Mesothelial cell of epicardium (in vitro differentiated cells): Measurements from ENCODE around the gene ATP8B3. TPM values are rescaled to one million over a fixed set of nuclear protein-coding genes. Genes with fewer than 3 reads are reported as not detected.

Experiments used
- DNase-seq, 2 experiments: peaks; one replicate each; pipeline ENCODE4 v3.0.0; 2021; ENCODE audit warnings: low spot score in 2 of 2; ENCODE audit not compliant: unreplicated experiment in 2 of 2
- H3K27ac Mint-ChIP-seq: 2 replicates; pipeline ENCODE4 v1.8.0; 2021; ENCODE audit warnings: mixed read lengths
- H3K27me3 Mint-ChIP-seq: 2 replicates; pipeline ENCODE4 v1.8.0; 2021; ENCODE audit warnings: low read depth, mixed read lengths
- H3K36me3 Mint-ChIP-seq: 2 replicates; pipeline ENCODE4 v1.8.0; 2021; ENCODE audit warnings: mixed read lengths
- H3K4me1 Mint-ChIP-seq: 2 replicates; pipeline ENCODE4 v1.8.0; 2021; ENCODE audit warnings: mixed read lengths
- H3K4me3 Mint-ChIP-seq: 2 replicates; pipeline ENCODE4 v1.8.0; 2021; ENCODE audit warnings: mild to moderate bottlenecking, moderate library complexity, mixed read lengths
- H3K9me3 Mint-ChIP-seq: 2 replicates; pipeline ENCODE4 v1.8.0; 2021; ENCODE audit warnings: mixed read lengths
- total RNA-seq: library from RNA; stranded (reverse); gene quantifications from 3 replicates; pipeline ENCODE4 v1.2.1, GENCODE V29; 2021
- TF ChIP-seq, protein P1 (sequence below): fragments of 200-600 bp; sonication (generic); IDR thresholded peaks from one replicate; pipeline ENCODE4 v1.5.0; 2021; ENCODE audit warnings: antibody characterized with exemption; ENCODE audit not compliant: unreplicated experiment

The ATP8B3 gene
- total RNA-seq, 1 donor from 2014 or later, result 2.2 TPM

DNA sequence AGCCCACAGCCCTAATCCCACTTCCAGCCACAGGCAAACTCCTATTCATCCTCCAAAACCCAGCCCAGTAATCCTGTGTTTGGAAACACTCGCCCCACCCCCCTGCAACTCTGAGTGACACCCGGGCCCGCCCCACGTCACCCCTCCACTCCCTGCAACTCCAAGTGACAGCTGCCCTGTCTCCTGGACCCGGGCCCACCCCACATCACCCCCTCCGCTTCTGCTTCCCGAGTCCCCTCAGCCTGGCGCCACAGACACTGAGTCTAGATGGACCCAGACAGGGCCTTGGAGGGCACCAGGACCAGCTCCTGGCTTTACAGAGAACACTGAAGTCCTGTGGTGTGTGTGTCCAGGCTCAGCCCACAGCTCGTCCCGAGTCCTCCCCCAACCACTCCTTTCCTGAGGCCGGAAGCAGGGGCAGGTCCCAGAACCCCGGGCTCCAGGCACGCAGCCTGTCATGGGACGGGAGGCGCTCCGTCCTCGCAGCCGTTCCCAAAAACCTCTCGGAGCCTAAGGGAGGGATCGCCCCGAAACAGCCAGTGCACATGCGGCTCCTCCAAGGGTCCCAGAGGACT is 28.6 kb upstream of the ATP8B3 start:
- H3K36me3 Mint-ChIP-seq, result no peaks in the 10 kb centered on the region
- DNase-seq, result no peak
- no peaks in the 10 kb centered on the region for H3K4me1 Mint-ChIP-seq
- no peak overlapping the region for H3K27ac Mint-ChIP-seq
- no peaks in the 10 kb centered on the region for H3K9me3 Mint-ChIP-seq
- no peaks in the 10 kb centered on the region for H3K27me3 Mint-ChIP-seq
- H3K4me3 Mint-ChIP-seq, result no peak overlapping the region
- TF ChIP-seq, protein P1, sequence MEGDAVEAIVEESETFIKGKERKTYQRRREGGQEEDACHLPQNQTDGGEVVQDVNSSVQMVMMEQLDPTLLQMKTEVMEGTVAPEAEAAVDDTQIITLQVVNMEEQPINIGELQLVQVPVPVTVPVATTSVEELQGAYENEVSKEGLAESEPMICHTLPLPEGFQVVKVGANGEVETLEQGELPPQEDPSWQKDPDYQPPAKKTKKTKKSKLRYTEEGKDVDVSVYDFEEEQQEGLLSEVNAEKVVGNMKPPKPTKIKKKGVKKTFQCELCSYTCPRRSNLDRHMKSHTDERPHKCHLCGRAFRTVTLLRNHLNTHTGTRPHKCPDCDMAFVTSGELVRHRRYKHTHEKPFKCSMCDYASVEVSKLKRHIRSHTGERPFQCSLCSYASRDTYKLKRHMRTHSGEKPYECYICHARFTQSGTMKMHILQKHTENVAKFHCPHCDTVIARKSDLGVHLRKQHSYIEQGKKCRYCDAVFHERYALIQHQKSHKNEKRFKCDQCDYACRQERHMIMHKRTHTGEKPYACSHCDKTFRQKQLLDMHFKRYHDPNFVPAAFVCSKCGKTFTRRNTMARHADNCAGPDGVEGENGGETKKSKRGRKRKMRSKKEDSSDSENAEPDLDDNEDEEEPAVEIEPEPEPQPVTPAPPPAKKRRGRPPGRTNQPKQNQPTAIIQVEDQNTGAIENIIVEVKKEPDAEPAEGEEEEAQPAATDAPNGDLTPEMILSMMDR, result no peak

DNA sequence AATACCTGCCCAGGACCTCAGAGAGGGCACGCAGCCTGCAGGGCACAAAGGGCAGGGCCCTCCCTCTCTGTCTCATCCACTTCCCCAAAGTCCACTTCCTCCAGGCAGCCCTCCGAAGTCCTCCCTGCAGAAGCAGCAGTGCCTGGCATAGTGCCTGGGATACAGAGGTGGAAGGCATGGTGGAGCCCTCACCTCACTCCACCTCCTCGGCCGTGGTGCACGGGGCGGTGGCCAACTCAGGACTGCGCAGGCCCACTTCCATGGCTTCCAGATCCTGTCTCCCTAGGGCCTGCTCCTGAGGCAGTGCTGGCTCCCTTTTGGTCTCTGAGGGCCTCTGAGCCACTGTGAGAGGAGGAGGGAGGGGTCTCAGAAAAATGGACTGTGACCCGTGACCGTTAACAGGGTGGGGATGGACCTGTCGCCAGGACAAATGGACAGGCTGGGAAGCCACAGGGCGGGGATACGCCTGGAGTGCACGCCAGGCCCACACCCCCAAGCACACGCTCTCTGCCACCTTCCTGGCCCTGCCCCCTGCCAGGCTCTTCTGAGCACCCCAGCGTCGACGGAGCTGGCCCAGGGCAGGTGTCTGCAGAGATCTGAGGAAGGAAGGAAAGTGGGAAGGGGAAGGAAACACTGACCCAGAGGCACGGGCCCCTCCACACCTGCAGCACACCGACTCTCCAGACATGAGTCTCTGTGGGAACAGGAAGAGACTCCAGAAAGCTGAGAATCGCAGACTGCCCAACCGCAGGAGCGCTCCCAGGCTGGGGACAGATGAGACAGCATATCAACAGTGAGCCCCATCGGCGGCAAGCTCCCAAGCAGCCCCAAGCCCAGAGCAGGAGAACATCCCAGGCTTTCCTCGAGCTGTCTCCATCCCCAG is 27.8 kb upstream of the ATP8B3 start:
- no peak for DNase-seq
- H3K4me3 Mint-ChIP-seq, result no peak overlapping the region
- H3K9me3 Mint-ChIP-seq, result no peaks in the 10 kb centered on the region
- H3K27ac Mint-ChIP-seq, result no peak overlapping the region
- H3K27me3 Mint-ChIP-seq, result no peaks in the 10 kb centered on the region
- TF ChIP-seq, protein P1, result no peak
- no peaks in the 10 kb centered on the region for H3K4me1 Mint-ChIP-seq
- no peaks in the 10 kb centered on the region for H3K36me3 Mint-ChIP-seq

DNA sequence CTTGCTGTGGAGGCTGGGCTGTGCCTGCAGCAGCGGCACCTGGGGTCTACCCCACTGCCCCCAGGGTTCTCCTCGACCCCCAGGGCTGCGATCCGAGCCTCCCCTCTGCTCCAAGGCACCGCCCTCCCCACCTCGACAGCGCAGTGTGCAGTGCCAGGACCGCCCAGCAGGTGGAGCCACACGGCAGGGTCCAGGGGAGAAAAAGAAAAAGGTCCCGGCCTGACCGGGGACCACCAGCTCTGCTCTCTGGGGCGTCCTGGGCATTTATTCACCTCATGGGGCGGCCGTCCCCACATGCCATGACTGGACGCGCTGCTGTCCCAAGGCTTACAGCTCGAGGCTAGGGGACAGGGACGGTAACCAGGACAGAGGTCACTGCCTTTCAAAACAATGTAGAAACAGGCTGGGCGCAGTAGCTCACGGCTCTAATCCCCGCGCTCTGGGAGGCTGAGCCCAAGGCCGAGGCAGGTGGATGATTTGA is 25.6 kb upstream of the ATP8B3 start:
- Mint-ChIP-seq H3K9me3 (no peaks in the 10 kb centered on the region), H3K4me1 (no peaks in the 10 kb centered on the region), H3K4me3 (no peak overlapping the region), H3K27ac (no peak overlapping the region), H3K36me3 (no peaks in the 10 kb centered on the region), H3K27me3 (no peaks in the 10 kb centered on the region)
- DNase-seq, result peak in 1 of 2 experiments; percentile 80
- TF ChIP-seq, protein P1, result peak; percentile 94

DNA sequence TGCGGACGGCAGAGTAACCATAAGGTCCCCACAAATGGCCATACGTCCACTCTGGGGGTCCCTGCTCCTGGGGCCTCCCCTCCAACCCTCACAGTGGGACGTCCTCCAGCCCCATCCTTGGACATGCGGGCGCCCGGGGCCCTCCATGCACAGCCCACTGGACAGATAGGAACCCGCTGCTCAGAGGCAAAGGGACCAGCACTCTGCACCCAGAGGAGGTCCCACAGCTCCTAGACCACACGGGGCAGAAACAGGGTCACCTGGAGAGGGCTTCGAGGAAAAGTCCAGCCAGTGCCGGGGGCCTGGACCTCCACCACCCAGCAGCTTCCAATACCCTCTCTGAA is 25.1 kb upstream of the ATP8B3 start:
- Mint-ChIP-seq H3K27ac (no peak overlapping the region), H3K9me3 (no peaks in the 10 kb centered on the region), H3K4me1 (no peaks in the 10 kb centered on the region), H3K36me3 (no peaks in the 10 kb centered on the region), H3K27me3 (no peaks in the 10 kb centered on the region), H3K4me3 (no peak overlapping the region)
- no peak for DNase-seq
- TF ChIP-seq, protein P1, result no peak

DNA sequence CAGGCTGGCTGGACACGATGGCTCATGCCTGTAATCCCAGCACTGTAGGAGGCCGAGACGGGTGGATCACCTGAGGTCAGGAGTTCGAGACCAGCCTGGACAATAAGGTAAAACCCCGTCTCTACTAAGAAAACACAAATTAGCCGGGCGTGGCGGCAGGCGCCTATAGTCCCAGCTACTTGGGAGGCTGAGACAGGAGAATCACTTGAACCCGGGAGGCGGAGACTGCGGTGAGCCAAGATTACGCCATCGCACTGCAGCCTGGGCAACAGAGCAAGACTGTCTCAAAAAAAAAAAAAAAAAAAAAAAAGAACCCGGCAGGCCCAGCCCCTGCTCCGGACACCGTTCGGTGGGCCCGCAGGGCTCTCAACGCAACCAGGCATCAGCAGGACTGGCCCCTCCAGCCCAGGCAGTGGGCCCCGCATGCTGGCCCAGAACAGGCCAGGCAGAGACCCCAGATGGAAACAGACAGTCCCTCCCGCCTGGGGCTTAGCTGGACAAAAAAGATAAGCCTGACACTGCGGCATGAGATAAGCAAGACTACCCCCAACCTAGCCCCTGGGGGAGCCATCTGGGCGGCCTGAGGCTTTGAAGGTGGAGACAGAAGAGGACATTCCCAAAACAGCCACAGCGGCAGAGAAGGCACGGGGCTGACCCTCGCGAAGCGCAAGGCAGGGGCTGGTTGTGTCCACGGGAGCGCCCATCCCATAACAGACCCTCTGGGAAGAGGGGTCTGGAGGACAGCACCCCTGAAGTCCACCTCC is 24.6 kb upstream of the ATP8B3 start:
- H3K27ac Mint-ChIP-seq, result no peak overlapping the region
- no peaks in the 10 kb centered on the region for H3K9me3 Mint-ChIP-seq
- no peak overlapping the region for H3K4me3 Mint-ChIP-seq
- no peaks in the 10 kb centered on the region for H3K4me1 Mint-ChIP-seq
- H3K27me3 Mint-ChIP-seq, result no peaks in the 10 kb centered on the region
- TF ChIP-seq, protein P1, result no peak
- no peaks in the 10 kb centered on the region for H3K36me3 Mint-ChIP-seq
- DNase-seq, result no peak
